Neural crest cell (in vitro differentiated cells): ENCODE data around the gene LAG3. TPM values are rescaled to one million over a fixed set of nuclear protein-coding genes. Genes with fewer than 3 reads are reported as not detected.

Source experiments
- DNase-seq: peaks from one replicate; pipeline ENCODE4 v3.0.0; 2021; ENCODE audit warnings: low read depth, mixed read lengths, low spot score
- H3K27ac Mint-ChIP-seq: one replicate; pipeline ENCODE4 v1.8.0; 2021; ENCODE audit warnings: mild to moderate bottlenecking, mixed read lengths; ENCODE audit not compliant: unreplicated experiment
- H3K27me3 Mint-ChIP-seq: 2 replicates; pipeline ENCODE4 v1.8.0; 2021; ENCODE audit warnings: low read depth, mild to moderate bottlenecking, mixed read lengths
- H3K36me3 Mint-ChIP-seq: 2 replicates; pipeline ENCODE4 v1.8.0; 2021; ENCODE audit warnings: low read depth, mild to moderate bottlenecking, mixed read lengths
- H3K4me1 Mint-ChIP-seq: 2 replicates; pipeline ENCODE4 v1.8.0; 2021; ENCODE audit warnings: mixed read lengths
- H3K4me3 Mint-ChIP-seq: one replicate; pipeline ENCODE4 v1.8.0; 2021; ENCODE audit warnings: mild to moderate bottlenecking, mixed read lengths
- H3K9me3 Mint-ChIP-seq: 2 replicates; pipeline ENCODE4 v1.8.0; 2021; ENCODE audit warnings: mixed read lengths
- total RNA-seq: library from RNA; stranded (reverse); gene quantifications from 2 replicates; pipeline ENCODE4 v1.2.1, GENCODE V29; 2021
- TF ChIP-seq, protein P1 (sequence below): fragments of 200-600 bp; sonication (generic); conservative IDR thresholded peaks from 2 replicates; pipeline ENCODE4 v1.5.0; 2021; ENCODE audit warnings: antibody characterized with exemption, mild to moderate bottlenecking

LAG3 gene
- total RNA-seq, 1 donor from 2014 or later, result 4.9 TPM

DNA sequence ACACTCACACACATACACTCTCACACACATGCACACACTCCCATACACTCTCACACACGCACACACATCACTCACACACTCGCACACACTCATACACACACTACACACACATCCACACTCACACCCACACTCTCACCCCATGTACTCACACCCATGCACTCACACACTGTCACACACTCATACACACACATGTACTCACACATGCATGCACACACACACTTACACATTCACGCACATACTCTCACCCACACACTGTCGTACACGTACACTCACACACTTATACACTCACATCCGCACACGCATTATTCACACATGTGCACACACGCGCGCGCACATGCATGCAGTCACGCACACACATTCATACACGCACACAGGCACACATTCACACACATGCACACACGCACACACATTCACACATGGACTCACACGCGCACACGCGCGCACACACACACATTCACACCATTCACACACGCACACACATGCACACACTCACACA is 45.4 kb downstream of the LAG3 start:
- Mint-ChIP-seq H3K36me3 (peaks cover 3% of the 10 kb centered on the region), H3K27me3 (no peaks in the 10 kb centered on the region), H3K9me3 (no peaks in the 10 kb centered on the region), H3K27ac (peak overlapping the region; percentile 4), H3K4me1 (peaks cover 65% of the 10 kb centered on the region), H3K4me3 (peak overlapping the region; percentile 21)
- DNase-seq, result no peak
- TF ChIP-seq, protein P1, sequence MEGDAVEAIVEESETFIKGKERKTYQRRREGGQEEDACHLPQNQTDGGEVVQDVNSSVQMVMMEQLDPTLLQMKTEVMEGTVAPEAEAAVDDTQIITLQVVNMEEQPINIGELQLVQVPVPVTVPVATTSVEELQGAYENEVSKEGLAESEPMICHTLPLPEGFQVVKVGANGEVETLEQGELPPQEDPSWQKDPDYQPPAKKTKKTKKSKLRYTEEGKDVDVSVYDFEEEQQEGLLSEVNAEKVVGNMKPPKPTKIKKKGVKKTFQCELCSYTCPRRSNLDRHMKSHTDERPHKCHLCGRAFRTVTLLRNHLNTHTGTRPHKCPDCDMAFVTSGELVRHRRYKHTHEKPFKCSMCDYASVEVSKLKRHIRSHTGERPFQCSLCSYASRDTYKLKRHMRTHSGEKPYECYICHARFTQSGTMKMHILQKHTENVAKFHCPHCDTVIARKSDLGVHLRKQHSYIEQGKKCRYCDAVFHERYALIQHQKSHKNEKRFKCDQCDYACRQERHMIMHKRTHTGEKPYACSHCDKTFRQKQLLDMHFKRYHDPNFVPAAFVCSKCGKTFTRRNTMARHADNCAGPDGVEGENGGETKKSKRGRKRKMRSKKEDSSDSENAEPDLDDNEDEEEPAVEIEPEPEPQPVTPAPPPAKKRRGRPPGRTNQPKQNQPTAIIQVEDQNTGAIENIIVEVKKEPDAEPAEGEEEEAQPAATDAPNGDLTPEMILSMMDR, result no peak

DNA sequence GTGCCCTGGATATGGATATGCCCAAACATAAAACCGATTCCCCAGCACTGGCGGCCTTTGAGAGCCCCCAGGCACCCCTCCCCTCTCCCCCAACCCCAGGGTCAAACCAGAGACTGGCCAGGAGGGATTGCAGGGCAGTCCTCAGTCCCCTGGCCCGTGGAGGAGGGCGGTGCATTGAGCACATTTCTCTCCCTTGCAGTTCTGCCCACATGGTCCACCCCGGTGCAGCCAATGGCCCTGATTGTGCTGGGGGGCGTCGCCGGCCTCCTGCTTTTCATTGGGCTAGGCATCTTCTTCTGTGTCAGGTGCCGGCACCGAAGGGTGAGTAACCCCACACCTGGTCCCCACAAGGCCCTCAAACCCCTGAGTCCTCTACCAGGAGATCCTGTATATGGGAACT is 45.9 kb downstream of the LAG3 start:
- TF ChIP-seq, protein P1, result no peak
- H3K36me3 Mint-ChIP-seq, result peaks cover 3% of the 10 kb centered on the region
- H3K9me3 Mint-ChIP-seq, result no peaks in the 10 kb centered on the region
- DNase-seq, result no peak
- peak overlapping the region; percentile 58 for H3K4me3 Mint-ChIP-seq
- peak overlapping the region; percentile 78 for H3K27ac Mint-ChIP-seq
- peaks cover 69% of the 10 kb centered on the region for H3K4me1 Mint-ChIP-seq
- no peaks in the 10 kb centered on the region for H3K27me3 Mint-ChIP-seq

DNA sequence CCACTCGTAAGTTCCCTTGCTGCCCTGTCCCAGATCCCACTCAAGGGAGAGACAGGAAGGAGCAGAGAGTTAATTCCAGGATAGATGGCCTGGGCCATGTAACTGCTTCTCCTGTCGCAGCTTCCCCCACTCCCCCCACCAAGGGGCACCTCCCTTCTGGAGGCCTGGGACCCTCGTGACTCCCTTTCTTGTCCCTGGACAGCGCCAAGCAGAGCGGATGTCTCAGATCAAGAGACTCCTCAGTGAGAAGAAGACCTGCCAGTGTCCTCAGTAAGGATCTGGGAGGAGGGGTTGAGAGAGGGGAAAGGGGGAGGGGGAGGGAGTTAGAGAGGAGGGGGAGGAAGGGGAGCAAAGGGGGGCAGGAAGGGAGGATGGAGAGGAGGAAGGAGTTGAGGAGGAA is 46.3 kb downstream of the LAG3 start:
- Mint-ChIP-seq H3K27ac (peak overlapping the region; percentile 78), H3K36me3 (peaks cover 3% of the 10 kb centered on the region), H3K4me3 (peak overlapping the region; percentile 58), H3K27me3 (no peaks in the 10 kb centered on the region), H3K4me1 (peaks cover 66% of the 10 kb centered on the region), H3K9me3 (no peaks in the 10 kb centered on the region)
- TF ChIP-seq, protein P1, result no peak
- DNase-seq, result no peak

DNA sequence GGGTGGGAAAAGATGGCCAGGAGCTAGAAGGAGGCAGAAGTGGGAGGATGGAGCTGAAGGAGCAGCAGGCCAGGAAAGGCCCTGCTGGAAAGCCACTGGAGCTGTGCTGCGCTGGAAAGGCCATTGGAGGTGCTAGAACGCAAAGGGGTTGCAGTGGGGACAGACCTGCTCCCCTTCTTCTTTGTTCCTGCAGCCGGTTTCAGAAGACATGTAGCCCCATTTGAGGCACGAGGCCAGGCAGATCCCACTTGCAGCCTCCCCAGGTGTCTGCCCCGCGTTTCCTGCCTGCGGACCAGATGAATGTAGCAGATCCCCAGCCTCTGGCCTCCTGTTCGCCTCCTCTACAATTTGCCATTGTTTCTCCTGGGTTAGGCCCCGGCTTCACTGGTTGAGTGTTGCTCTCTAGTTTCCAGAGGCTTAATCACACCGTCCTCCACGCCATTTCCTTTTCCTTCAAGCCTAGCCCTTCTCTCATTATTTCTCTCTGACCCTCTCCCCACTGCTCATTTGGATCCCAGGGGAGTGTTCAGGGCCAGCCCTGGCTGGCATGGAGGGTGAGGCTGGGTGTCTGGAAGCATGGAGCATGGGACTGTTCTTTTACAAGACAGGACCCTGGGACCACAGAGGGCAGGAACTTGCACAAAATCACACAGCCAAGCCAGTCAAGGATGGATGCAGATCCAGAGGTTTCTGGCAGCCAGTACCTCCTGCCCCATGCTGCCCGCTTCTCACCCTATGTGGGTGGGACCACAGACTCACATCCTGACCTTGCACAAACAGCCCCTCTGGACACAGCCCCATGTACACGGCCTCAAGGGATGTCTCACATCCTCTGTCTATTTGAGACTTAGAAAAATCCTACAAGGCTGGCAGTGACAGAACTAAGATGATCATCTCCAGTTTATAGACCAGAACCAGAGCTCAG is 47.0 kb downstream of the LAG3 start:
- TF ChIP-seq, protein P1, result no peak
- peak overlapping the region; percentile 84 for H3K27ac Mint-ChIP-seq
- peak overlapping the region; percentile 87 for H3K4me3 Mint-ChIP-seq
- H3K27me3 Mint-ChIP-seq, result no peaks in the 10 kb centered on the region
- H3K36me3 Mint-ChIP-seq, result peaks cover 3% of the 10 kb centered on the region
- H3K9me3 Mint-ChIP-seq, result no peaks in the 10 kb centered on the region
- no peak for DNase-seq
- peaks cover 70% of the 10 kb centered on the region for H3K4me1 Mint-ChIP-seq

DNA sequence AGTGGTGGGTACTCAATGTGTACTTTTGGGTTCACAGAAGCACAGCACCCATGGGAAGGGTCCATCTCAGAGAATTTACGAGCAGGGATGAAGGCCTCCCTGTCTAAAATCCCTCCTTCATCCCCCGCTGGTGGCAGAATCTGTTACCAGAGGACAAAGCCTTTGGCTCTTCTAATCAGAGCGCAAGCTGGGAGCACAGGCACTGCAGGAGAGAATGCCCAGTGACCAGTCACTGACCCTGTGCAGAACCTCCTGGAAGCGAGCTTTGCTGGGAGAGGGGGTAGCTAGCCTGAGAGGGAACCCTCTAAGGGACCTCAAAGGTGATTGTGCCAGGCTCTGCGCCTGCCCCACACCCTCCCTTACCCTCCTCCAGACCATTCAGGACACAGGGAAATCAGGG is 47.8 kb downstream of the LAG3 start:
- H3K27me3 Mint-ChIP-seq, result peaks cover 2% of the 10 kb centered on the region
- no peak for DNase-seq

More for the DNA sequence above, 47.8 kb downstream of the LAG3 start:
- Mint-ChIP-seq H3K9me3 (no peaks in the 10 kb centered on the region), H3K4me3 (peak overlapping the region; percentile 87), H3K4me1 (peaks cover 75% of the 10 kb centered on the region), H3K36me3 (peaks cover 6% of the 10 kb centered on the region), H3K27ac (peak overlapping the region; percentile 98)
- TF ChIP-seq, protein P1, result no peak
